OCI-LY3 (cell line): ENCODE results near the gene BHLHE23.

Experiments
- CTCF ChIP-seq: fragments of 200-600, 300-600 bp; sonication (generic); IDR thresholded peaks from 2 replicates; pipeline ENCODE4 v1.5.1; 2014; ENCODE audit warnings: antibody characterized with exemption, low read length, low read depth
- EZH2phosphoT487 ChIP-seq: fragments of 200-600 bp; shearing (Covaris generic); IDR thresholded peaks from 2 replicates; pipeline ENCODE4 v1.6.1; 2018; ENCODE audit warnings: antibody characterized with exemption, mixed run types, low read depth

GRCh38 chr20:63023936-63024571 lies 17.3 kb upstream of the BHLHE23 start:
- TF ChIP-seq CTCF = no peak
- no peak for TF ChIP-seq EZH2phosphoT487
